GM12873 (cell line): ENCODE data around the gene DHX30.

Experiments
- TF ChIP-seq, protein P1 (sequence below): IDR thresholded peaks from 2 replicates; pipeline ENCODE4 v1.5.1; 2012; ENCODE audit warnings: low read depth, mild to moderate bottlenecking, moderate library complexity, low read length, control low read depth; ENCODE audit not compliant: insufficient read depth; ENCODE audit errors: missing control alignments

Gene DHX30

DNA sequence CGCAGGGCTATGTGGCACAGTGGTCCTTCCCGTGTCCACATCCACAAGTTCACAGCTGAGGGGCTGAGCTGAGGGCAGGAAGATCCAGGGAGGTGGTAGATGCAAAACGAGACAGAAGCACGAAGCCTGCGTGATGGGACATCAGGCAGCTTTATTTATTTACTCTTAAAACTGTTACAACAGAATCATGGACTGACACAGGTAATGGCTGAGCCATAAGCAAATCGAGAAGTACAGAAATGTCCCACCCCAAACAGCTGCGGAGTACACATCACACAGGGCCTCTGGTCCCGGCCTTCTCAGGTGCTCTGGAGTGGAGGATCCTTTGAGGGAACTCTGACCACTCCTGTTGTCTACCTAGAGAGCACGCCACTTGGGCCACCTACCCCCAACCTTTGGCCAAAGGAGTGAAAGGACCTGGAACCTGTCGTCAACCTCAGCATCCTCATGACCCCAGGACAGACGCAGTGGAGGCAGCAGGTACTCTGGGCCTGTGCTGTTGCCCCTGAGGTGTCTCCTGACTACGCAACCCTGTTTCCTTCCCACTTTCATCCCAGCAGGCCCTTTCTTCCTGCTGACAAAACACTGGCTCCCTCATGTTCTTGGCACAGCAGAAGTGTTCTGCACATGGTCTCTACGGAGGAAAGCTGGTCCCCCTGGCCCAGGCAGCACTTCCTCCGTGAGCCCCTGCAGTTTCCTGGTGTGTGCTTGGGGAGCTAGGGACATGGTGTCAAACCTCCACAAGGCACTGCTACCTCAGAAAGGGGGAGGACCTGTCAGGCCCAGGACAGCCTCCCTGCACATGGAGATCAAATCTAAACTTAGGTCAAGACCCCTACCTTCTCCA is 47.8 kb downstream of the DHX30 start:
- TF ChIP-seq, protein P1, sequence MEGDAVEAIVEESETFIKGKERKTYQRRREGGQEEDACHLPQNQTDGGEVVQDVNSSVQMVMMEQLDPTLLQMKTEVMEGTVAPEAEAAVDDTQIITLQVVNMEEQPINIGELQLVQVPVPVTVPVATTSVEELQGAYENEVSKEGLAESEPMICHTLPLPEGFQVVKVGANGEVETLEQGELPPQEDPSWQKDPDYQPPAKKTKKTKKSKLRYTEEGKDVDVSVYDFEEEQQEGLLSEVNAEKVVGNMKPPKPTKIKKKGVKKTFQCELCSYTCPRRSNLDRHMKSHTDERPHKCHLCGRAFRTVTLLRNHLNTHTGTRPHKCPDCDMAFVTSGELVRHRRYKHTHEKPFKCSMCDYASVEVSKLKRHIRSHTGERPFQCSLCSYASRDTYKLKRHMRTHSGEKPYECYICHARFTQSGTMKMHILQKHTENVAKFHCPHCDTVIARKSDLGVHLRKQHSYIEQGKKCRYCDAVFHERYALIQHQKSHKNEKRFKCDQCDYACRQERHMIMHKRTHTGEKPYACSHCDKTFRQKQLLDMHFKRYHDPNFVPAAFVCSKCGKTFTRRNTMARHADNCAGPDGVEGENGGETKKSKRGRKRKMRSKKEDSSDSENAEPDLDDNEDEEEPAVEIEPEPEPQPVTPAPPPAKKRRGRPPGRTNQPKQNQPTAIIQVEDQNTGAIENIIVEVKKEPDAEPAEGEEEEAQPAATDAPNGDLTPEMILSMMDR = no peak

DNA sequence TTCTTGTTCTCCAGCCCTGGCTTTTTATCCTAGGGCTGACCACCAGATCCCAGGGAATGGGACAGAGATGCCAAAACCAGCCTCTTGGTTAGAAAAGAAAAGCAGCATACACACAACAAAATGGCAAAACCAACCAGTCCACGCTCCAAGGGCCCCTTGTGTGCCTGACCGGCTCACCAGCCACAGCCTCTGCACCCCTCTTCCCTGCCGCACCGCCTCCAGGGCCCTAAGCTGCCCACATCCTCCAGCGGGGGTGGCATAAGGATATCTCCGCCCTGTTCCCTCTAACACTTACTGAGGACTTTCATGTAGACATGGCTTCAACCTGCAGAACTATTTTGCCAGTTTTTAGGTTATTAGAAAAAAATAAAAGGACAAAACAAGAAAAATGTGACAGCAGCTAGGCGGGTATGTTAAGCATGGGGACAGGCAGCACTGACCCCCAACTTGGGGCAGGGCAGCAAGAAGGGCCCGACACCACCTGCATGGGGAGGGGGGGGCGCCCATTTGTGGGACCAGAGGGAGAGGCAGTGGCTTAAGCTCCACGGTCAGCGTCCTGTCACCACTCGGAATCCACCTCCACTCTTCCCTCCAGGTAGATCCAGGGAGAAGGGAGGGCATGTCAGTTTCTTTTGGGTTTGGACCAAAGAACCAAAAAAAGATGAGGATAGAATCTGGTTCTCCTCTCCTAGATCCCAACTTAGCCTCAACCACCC is 49.1 kb downstream of the DHX30 start:
- TF ChIP-seq, protein P1 = no peak

DNA sequence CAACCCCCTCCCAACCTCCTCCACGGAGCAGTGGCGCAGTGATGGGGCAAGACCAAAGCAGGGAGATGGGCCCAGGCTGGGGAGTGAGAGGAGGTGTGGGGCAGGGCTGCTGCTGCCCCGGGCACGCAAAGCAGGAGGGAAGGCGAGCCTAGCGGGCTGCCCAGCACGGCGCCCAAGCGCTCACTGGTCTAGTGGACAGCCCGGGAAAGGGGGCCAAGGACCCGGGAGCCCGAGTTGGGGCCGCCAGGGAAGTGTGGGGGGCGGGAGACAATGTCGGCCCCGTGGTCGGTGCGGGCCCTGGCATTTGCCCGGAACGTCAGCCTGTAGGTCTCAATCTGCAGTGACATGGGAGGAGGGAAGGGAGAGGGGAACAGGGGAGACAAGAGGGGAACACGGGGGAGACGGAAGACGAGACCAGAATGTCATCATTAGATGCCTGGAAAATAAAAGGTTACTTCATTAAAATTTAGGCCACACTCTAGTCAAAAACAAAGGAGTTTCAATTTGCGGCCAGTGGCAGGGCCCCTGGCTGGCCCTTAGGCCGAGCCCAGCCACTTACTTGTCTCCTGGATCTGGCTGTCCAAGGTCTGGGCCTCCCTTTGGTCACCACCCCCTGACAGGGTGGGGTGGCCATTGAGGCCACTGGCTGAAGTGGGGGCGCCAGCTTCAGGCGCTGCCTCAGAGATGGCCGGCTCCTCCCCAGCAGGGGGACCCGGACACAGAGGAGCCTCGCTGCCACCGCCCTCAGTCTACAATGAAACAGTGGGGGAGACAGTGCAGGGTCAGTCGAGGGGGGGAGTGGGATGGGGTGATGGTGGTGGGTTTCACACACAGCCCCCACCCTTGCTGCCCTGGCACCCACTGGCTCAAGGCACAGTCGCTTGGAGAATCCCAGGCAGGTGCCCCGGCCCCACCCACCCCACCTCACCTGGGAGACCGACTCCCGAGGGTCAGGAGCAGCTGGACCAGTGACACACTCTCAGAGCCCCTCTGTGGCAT is 50.0 kb downstream of the DHX30 start:
- TF ChIP-seq, protein P1 = no peak

DNA sequence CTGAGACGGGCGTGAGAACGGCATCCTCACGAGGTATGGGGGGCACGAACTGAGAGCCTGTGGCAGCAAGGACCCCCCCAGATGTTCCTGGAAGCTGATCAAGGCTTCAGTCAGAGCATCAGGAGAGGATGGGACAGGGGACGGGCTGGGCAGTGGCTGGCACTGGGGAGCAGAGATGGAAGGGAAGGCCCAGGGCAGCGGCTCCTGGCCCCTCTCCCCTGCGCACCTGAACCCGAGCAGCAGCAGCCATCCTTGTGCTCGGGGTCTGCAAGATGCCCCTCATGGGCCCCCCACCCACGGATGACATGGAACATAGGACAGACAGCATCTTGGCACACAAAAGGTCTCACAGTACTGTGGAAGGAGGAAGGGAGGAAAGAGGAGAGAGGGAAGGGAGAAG is 51.3 kb downstream of the DHX30 start:
- TF ChIP-seq, protein P1 = no peak

DNA sequence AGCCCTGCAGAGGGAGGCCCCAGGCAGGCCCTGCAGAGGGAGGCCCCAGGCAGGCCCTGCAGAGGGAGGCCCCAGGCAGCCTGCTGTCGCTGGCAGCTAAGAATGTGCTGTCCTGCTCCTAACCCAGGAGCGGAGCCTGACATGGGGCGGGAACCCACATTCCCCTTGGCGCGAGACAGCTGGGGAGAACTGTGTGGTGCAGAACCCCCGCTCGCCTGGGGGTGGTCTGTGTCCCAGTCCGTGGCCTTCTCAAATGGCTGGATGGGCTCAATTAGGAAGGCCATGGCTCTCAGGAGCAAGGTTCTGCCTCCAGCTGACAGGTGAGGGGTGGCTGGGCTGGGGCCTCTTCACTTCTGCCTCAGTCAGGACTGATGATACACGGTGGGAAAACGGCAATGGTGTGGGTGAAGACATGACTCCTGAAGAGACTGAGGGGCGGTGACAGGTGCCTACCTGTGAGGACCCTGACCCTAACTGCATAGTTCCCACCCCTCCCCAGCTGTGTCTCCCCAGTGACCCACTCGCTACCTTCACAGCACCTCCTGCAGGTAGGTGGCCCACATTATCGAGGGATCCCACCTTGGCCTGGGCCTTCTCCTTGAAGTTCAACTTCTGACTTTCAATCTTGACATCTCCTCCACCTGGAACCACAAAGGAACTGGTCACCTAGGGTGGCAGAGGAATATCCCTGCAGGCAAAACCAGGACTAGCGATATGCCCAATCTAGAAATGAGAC is 52.0 kb downstream of the DHX30 start:
- TF ChIP-seq, protein P1 = no peak

DNA sequence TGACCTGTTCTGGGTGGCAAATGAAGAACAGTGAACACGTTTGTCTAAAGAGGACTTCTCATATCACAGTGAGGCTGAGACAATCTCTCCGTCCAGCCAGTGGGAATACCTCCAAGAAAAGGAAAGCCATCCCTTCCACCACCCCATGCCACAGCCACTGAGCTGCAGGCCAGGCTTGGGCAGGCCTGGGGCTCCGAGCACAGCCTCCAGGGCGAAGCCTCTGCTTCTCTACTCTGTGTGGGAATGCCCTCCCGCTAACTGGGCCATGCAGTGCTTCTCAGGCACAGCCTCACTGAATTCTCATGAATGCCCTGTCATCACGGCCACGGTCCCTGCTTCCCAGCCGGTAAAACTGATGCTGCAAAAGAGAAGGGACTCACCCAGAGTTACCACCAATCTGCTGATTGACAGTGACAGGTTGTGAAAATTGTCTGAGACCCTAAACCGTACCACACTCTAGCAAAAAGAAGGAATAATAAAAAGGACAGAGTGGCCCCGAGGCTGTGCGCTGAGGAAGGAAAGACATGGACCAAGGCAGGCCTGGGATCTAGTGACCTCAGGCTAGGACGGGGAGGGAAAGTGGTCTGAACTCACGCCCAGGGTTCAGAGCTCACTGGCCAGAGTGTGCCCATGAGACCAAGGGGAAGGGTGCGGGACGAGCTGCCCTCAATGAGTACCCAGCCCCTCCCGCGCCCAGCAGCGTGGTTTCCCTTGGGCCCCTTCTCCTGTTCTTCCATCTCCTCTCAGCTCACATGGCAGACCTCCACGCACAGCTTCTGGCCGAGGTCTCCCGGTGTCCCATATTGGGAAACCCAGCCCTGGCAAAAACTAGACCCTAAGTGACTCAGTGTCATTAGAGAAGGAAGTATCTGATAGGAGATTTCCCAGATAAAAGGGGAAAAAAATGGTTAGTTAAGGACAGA is 52.8 kb downstream of the DHX30 start:
- TF ChIP-seq, protein P1 = no peak
